Lower lobe of right lung (tissue), 2 donors: Measurements from ENCODE around the gene PDS5B. TPM values are rescaled to one million over a fixed set of nuclear protein-coding genes. Genes with fewer than 3 reads are reported as not detected.

Experiments used
- ATAC-seq, 2 donors: fragments of 200-7000 bp; cut with Tn5 transposase; one replicate each; pipeline ENCODE4 v1.9.1; 2020 to 2022; ENCODE audit warnings: mild to moderate bottlenecking in 2 of 2, moderate library complexity in 2 of 2
- DNase-seq: peaks from one replicate; pipeline ENCODE4 v3.0.0-alpha.2; 2020
- H3K27ac ChIP-seq: fragments of 200-600 bp; one replicate; pipeline ENCODE4 v1.8.0; 2022
- H3K27me3 ChIP-seq: fragments of 200-600 bp; one replicate; pipeline ENCODE4 v1.8.0; 2022; ENCODE audit warnings: low read depth
- H3K36me3 ChIP-seq: fragments of 200-600 bp; one replicate; pipeline ENCODE4 v1.8.0; 2022; ENCODE audit warnings: mild to moderate bottlenecking
- H3K4me1 ChIP-seq: fragments of 200-600 bp; one replicate; pipeline ENCODE4 v1.8.0; 2022
- H3K4me3 ChIP-seq: fragments of 200-600 bp; one replicate; pipeline ENCODE4 v1.8.0; 2022; ENCODE audit warnings: mild to moderate bottlenecking
- H3K9me3 ChIP-seq: fragments of 200-600 bp; one replicate; pipeline ENCODE4 v1.8.0; 2022
- intact Hi-C: fragments of 100-400 bp; cut with DNase I; formaldehyde crosslinking; loops from one replicate; pipeline ENCODE4 v1.11.0; 2022
- total RNA-seq: library from RNA; stranded (reverse); fragmentation: NEBNext Ultra II Directional; extraction: Animal tissue kit (Norgen Biotek cat#: 25700); gene quantifications from one replicate; pipeline ENCODE4 v1.2.1, GENCODE V29; 2021
- TF ChIP-seq, protein P1 (sequence below): fragments of 200-600 bp; IDR thresholded peaks from one replicate; pipeline ENCODE4 v1.8.0; 2022; ENCODE audit warnings: antibody characterized with exemption, mild to moderate bottlenecking
- donor health status: DM: no; HTN: yes; CAD: no; lungs with severe emphysema.

Gene PDS5B
- total RNA-seq, 1 donor from 2014 or later, result 46.3 TPM

DNA sequence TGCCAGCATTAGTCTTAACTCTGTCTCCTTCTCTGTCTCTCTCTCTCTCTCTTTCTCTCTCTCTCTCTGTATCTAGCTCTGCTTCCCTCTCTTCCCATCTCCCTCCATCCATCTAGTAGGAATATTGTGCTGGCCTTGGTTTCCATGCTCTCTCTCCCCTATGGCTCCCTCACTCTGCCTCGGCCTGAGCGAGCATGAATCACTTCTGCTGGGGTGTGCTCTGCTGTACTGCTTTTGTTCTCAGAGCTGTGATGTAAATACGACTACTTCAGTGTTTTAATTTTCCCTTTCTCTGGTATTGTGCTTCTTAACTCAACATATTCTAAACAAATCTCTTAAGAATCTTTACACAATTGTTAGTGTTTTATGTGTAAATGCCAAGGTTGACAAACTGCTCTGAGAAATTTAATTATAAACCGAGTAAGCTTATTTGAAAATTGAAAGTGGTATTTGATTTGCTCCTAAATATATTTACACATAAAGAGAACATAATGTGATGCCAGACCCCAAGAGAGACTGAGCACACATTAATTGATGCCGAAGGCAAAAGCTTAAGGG is 218.5 kb downstream of the PDS5B start:
- ATAC-seq, result no peak

DNA sequence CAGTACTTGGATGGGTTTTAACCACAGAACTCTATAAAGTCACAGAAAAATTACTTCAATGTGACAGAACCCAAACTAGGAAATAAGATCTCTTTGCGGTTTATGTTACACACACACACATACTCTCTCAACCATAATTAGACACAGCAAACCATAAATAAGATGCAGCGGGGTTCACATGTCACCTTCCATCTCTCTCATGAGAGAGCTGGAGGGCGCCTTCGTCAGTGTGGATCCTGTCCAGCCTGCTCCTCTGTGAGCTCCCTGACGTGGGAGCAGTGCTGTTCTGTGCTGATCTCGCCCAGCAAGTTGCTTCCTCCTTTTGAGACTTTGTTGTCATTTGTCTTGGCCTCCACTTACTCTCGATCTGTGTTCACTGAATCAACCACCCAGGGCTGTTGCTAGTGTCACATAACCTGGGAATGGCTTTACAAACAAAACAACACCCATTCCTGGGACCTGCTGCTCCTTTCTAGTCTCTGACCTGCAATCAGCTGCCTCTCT is 225.1 kb downstream of the PDS5B start:
- no peak overlapping the region for H3K27ac ChIP-seq
- no peak for DNase-seq

More for the DNA sequence above, 218.5 kb downstream of the PDS5B start:
- TF ChIP-seq, protein P1, sequence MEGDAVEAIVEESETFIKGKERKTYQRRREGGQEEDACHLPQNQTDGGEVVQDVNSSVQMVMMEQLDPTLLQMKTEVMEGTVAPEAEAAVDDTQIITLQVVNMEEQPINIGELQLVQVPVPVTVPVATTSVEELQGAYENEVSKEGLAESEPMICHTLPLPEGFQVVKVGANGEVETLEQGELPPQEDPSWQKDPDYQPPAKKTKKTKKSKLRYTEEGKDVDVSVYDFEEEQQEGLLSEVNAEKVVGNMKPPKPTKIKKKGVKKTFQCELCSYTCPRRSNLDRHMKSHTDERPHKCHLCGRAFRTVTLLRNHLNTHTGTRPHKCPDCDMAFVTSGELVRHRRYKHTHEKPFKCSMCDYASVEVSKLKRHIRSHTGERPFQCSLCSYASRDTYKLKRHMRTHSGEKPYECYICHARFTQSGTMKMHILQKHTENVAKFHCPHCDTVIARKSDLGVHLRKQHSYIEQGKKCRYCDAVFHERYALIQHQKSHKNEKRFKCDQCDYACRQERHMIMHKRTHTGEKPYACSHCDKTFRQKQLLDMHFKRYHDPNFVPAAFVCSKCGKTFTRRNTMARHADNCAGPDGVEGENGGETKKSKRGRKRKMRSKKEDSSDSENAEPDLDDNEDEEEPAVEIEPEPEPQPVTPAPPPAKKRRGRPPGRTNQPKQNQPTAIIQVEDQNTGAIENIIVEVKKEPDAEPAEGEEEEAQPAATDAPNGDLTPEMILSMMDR, result no peak
- H3K9me3 ChIP-seq, result no peaks in the 10 kb centered on the region
- no peak for DNase-seq
- no peaks in the 10 kb centered on the region for H3K4me1 ChIP-seq
- H3K27ac ChIP-seq, result no peak overlapping the region
- no peaks in the 10 kb centered on the region for H3K36me3 ChIP-seq
- intact Hi-C loops, result no loop called here
- no peaks in the 10 kb centered on the region for H3K27me3 ChIP-seq
- H3K4me3 ChIP-seq, result no peak overlapping the region

DNA sequence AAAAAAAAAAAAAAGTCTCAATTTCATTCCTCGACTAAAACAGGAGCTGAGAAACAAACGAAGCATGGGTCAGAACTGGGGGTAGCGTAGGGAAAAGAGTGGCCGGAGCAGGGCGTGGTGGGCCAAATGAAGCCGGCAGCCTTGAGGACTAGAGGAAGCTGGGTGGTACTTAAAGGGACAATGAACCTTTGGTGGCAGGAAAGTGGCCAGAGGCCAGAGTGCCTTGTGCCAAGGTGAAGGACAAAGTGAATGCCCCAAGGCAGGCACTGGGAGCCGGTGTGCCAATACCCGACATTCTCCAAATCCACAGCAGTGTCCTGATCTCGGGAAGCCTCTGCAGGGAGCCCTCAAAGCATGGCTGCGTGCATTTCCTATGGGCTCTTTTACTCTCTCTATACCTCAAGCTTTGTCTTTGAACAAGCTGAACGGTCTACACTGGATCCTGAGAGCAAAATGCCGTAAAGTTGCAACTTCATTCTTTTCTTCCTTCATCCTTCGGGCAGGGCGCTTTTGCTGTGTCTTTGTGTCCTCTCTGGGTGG is 235.0 kb downstream of the PDS5B start:
- H3K36me3 ChIP-seq, result no peaks in the 10 kb centered on the region
- no peak overlapping the region for H3K4me3 ChIP-seq
- no peaks in the 10 kb centered on the region for H3K4me1 ChIP-seq
- no peaks in the 10 kb centered on the region for H3K27me3 ChIP-seq
- no peaks in the 10 kb centered on the region for H3K9me3 ChIP-seq
- TF ChIP-seq, protein P1, result no peak
- ATAC-seq (no peak), DNase-seq (no peak)
- no peak overlapping the region for H3K27ac ChIP-seq
- intact Hi-C loops, result no loop called here

More for the DNA sequence above, 225.1 kb downstream of the PDS5B start:
- H3K36me3 ChIP-seq, result no peaks in the 10 kb centered on the region
- no peaks in the 10 kb centered on the region for H3K4me1 ChIP-seq
- TF ChIP-seq, protein P1, result no peak
- H3K4me3 ChIP-seq, result no peak overlapping the region
- intact Hi-C loops, result no loop called here
- H3K27me3 ChIP-seq, result no peaks in the 10 kb centered on the region
- H3K9me3 ChIP-seq, result no peaks in the 10 kb centered on the region
- peak in 1 of 2 donors; percentile 51 for ATAC-seq

DNA sequence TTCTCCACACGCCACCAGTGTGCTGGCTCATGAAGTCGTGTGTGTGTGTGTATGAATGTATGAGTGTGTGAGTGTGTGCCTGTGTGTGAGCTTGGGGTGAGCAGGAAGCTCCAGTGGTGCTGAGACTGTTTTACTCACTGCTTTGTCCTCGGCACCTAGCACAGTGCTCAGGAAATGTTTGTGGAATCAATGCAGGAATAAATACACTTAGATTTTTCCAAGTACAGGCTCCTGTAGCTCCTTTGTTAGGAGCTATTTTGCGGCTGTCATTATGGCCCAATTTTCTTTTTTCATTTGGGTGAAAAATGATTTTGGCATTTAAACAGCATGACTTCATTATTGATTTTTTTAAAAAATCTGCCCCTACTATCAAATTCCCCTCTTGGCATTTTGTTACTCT is 236.5 kb downstream of the PDS5B start:
- TF ChIP-seq, protein P1, result no peak
- ATAC-seq, result no peak

DNA sequence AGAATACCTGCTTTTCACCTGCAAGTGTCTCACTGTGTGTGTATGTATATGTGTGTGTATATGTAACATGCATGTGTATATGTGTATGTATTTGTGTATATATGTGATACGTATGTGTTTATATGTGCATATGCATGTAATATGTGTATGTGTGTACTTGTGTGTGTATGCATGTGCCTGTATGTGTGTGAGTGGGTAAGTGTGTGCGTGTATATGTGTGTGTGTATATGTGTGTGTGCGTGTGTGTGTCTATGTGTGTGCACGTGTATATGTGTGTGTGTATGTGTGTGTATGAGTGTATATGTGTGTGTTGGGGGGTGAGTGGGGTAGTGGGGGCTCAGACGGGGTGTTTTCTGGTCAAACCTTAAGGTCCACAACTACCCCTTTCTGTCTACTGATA is 237.3 kb downstream of the PDS5B start:
- Histone ChIP-seq H3K4me3 (no peak overlapping the region), H3K36me3 (no peaks in the 10 kb centered on the region), H3K27ac (no peak overlapping the region), H3K4me1 (no peaks in the 10 kb centered on the region), H3K27me3 (no peaks in the 10 kb centered on the region), H3K9me3 (no peaks in the 10 kb centered on the region)
- no peak for DNase-seq
- ATAC-seq, result no peak
- TF ChIP-seq, protein P1, result no peak
- intact Hi-C loops, result no loop called here

More for the DNA sequence above, 236.5 kb downstream of the PDS5B start:
- no peaks in the 10 kb centered on the region for H3K4me1 ChIP-seq
- H3K4me3 ChIP-seq, result no peak overlapping the region
- intact Hi-C loops, result no loop called here
- no peaks in the 10 kb centered on the region for H3K27me3 ChIP-seq
- H3K27ac ChIP-seq, result no peak overlapping the region
- H3K9me3 ChIP-seq, result no peaks in the 10 kb centered on the region
- no peaks in the 10 kb centered on the region for H3K36me3 ChIP-seq
- DNase-seq, result no peak
